ENCODE results near the gene CACNB2.
"Not testable (repeated sequence)": the region's sequence is repeated elsewhere in the genome, so short reads cannot be mapped to it uniquely, and the experiment has no call there.

Gene CACNB2

DNA sequence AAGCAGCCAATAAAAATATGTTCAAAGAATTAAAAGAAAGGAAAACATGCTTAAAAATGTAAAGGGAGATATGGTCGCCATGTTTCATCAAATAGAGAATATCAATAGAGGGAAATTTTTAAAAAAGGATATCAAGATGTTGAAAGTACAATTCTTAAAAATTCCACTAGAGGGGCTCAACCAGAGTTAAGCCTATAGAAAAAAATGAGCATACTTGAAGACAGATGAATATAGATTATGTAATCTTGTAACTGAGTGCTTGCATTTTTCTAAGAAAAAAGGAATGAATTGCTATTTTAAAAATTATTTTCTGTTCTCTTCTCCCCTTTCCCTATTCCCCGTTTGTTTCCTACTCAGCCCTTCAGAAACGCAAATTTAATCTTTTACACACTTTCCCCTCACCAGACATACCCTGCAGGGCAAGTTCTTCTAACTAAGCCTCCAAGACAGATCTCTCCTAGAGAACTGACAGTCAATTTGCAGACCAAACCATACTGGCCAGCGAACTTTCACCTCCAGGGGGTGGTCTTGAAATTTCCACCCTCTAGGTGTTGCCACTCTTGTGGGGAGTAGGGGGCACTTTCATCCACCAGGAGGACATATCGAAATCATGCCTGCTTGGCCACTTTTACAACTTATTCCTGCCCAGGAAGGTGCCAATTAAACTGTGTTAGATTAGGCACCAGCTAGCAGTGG is 443.5 kb downstream of the CACNB2 start:
- H3K4me3 ChIP-seq (ENCODE audit: low read length), result no peak overlapping the region
- TF ChIP-seq ZNF274 (IDR thresholded peaks at IDR 0.05; ENCODE audit: low read depth, low read length), result no peak

DNA sequence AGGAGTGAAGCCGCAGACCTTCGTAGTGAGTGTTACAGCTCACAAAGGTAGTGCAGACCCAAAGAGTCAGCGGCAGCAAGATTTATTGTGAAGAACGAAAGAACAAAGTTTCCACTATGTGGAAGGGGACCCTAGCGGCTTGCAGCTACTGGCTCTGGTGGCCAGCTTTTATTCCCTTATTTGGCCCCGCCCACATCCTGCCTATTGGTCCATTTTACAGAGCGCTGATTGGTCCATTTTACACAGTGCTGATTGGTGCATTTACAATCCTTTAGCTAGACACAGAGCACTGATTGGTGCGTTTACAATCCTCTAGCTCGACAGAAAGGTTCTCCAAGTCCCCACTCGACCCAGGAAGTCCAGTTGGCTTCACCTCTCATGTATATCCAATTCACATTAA is 446.4 kb downstream of the CACNB2 start:
- H3K4me3 ChIP-seq (ENCODE audit: low read length), result not testable (repeated sequence)

DNA sequence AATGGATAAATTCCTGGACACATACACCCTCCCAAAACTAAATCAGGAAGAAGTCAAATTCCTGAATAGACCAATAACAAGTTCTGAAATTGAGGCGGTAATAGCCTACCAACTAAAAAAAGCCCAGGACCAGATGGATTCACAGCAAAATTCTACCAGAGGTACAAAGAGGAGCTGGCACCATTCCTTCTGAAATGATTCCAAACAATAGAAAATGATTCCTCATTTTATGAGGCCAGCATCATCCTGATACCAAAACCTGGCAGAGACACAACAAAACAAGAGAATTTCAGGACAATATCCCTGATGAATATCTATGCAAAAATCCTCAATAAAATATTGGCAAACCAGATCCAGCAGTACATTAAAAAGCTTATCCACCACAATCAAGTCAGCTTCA is 450.9 kb downstream of the CACNB2 start:
- not testable (repeated sequence) for H3K4me3 ChIP-seq (ENCODE audit: low read length)
